Renal pelvis (tissue), 12 donors: ENCODE data around the gene KIF1B. TPM values are rescaled to one million over a fixed set of nuclear protein-coding genes. Genes with fewer than 3 reads are reported as not detected.
A peak's percentile ranks its signal among the peaks of the same experiment; 100 is the strongest.

Source experiments
- DNase-seq: peaks from one replicate; pipeline ENCODE4 v3.0.0-alpha.2; 2013
- long read RNA-seq, 16 experiments: transcript quantifications; one replicate each; lab custom pipeline, GENCODE V29; 2026
- polyA plus RNA-seq, 3 donors: library from polyadenylated mRNA; unstranded; fragments of 120-200 nt; gene quantifications; one replicate each; pipeline ENCODE4 v1.2.1, GENCODE V29; 2013; ENCODE audit not compliant: insufficient read length in 3 of 3

Gene KIF1B, protein sequence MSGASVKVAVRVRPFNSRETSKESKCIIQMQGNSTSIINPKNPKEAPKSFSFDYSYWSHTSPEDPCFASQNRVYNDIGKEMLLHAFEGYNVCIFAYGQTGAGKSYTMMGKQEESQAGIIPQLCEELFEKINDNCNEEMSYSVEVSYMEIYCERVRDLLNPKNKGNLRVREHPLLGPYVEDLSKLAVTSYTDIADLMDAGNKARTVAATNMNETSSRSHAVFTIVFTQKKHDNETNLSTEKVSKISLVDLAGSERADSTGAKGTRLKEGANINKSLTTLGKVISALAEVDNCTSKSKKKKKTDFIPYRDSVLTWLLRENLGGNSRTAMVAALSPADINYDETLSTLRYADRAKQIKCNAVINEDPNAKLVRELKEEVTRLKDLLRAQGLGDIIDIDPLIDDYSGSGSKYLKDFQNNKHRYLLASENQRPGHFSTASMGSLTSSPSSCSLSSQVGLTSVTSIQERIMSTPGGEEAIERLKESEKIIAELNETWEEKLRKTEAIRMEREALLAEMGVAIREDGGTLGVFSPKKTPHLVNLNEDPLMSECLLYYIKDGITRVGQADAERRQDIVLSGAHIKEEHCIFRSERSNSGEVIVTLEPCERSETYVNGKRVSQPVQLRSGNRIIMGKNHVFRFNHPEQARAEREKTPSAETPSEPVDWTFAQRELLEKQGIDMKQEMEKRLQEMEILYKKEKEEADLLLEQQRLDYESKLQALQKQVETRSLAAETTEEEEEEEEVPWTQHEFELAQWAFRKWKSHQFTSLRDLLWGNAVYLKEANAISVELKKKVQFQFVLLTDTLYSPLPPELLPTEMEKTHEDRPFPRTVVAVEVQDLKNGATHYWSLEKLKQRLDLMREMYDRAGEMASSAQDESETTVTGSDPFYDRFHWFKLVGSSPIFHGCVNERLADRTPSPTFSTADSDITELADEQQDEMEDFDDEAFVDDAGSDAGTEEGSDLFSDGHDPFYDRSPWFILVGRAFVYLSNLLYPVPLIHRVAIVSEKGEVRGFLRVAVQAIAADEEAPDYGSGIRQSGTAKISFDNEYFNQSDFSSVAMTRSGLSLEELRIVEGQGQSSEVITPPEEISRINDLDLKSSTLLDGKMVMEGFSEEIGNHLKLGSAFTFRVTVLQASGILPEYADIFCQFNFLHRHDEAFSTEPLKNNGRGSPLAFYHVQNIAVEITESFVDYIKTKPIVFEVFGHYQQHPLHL (N-terminal part only)
- 10 to 100 TPM; 39.8 to 53.0 (median 51.9) TPM for polyA plus RNA-seq
- long read RNA-seq, donor 1, full-length matches to known transcripts, result 2 of 2 reads
- long read RNA-seq, donor 1, partial matches to known transcripts, result 0 of 2 reads
- long read RNA-seq, donor 1, other reads (novel, unspliced or antisense), result 0 of 2 reads
- long read RNA-seq, donor 2, full-length matches to known transcripts, result 4 of 4 reads
- long read RNA-seq, donor 2, partial matches to known transcripts, result 0 of 4 reads
- long read RNA-seq, donor 2, other reads (novel, unspliced or antisense), result 0 of 4 reads
- long read RNA-seq, donor 3, result 0 reads
- long read RNA-seq, donor 4, full-length matches to known transcripts, result 1 of 1 reads
- long read RNA-seq, donor 4, partial matches to known transcripts, result 0 of 1 reads
- long read RNA-seq, donor 4, other reads (novel, unspliced or antisense), result 0 of 1 reads
- long read RNA-seq, donor 5, result 0 reads
- long read RNA-seq, donor 6, full-length matches to known transcripts, result 3 of 3 reads
- long read RNA-seq, donor 6, partial matches to known transcripts, result 0 of 3 reads
- long read RNA-seq, donor 6, other reads (novel, unspliced or antisense), result 0 of 3 reads
- long read RNA-seq, donor 7, full-length matches to known transcripts, result 1 of 1 reads
- long read RNA-seq, donor 7, partial matches to known transcripts, result 0 of 1 reads
- long read RNA-seq, donor 7, other reads (novel, unspliced or antisense), result 0 of 1 reads
- long read RNA-seq, donor 8, full-length matches to known transcripts, result 2 of 2 reads
- long read RNA-seq, donor 8, partial matches to known transcripts, result 0 of 2 reads
- long read RNA-seq, donor 8, other reads (novel, unspliced or antisense), result 0 of 2 reads
- long read RNA-seq, donor 9, result 0 reads
- long read RNA-seq, donor 10, partial matches to known transcripts, result 6 of 6 reads
- long read RNA-seq, donor 10, other reads (novel, unspliced or antisense), result 0 of 6 reads
- long read RNA-seq, donor 11, full-length matches to known transcripts, result 1 of 1 reads
- long read RNA-seq, donor 11, partial matches to known transcripts, result 0 of 1 reads
- long read RNA-seq, donor 11, other reads (novel, unspliced or antisense), result 0 of 1 reads
- long read RNA-seq, donor 12, full-length matches to known transcripts, result 4 of 4 reads
- long read RNA-seq, donor 12, partial matches to known transcripts, result 0 of 4 reads
- long read RNA-seq, donor 12, other reads (novel, unspliced or antisense), result 0 of 4 reads
- long read RNA-seq, donor 13, full-length matches to known transcripts, result 1 of 1 reads
- long read RNA-seq, donor 13, partial matches to known transcripts, result 0 of 1 reads
- long read RNA-seq, donor 13, other reads (novel, unspliced or antisense), result 0 of 1 reads
- long read RNA-seq, donor 14, result 0 reads
- long read RNA-seq, donor 15, full-length matches to known transcripts, result 1 of 1 reads
- long read RNA-seq, donor 15, partial matches to known transcripts, result 0 of 1 reads
- long read RNA-seq, donor 15, other reads (novel, unspliced or antisense), result 0 of 1 reads
- long read RNA-seq, donor 16, full-length matches to known transcripts, result 1 of 1 reads
- long read RNA-seq, donor 16, partial matches to known transcripts, result 0 of 1 reads
- long read RNA-seq, donor 16, other reads (novel, unspliced or antisense), result 0 of 1 reads

DNA sequence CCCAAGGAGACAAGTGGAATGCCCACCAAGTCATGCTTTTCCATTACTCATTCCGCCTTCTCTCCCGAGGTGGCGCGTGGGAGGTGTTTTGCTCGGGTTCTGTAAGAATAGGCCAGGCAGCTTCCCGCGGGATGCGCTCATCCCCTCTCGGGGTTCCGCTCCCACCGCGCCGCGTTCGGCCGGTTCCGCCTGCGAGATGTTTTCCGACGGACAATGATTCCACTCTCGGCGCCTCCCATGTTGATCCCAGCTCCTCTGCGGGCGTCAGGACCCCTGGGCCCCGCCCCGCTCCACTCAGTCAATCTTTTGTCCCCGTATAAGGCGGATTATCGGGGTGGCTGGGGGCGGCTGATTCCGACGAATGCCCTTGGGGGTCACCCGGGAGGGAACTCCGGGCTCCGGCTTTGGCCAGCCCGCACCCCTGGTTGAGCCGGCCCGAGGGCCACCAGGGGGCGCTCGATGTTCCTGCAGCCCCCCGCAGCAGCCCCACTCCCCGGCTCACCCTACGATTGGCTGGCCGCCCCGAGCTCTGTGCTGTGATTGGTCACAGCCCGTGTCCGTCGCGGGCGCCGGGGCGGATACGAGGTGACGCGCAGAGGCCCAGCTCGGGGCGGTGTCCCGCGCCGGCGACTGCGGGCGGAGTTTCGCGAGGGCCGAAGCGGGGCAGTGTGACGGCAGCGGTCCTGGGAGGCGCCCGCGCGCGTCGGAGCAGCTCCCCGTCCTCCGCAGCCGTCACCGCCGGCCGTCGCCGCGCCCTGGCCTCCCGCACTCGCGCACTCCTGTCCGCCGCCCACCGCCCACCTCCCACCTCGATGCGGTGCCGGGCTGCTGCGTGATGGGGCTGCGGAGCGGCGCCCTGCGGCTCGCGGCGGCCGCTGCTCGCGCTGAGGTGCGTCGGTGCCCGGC is at the start of gene KIF1B:
TSS of gene KIF1B (plus strand) at position 666 of the 906 bp plus-strand sequence. CDS start 21,759 bp downstream, outside the sequence.
- DNase-seq, result peak; percentile 98

DNA sequence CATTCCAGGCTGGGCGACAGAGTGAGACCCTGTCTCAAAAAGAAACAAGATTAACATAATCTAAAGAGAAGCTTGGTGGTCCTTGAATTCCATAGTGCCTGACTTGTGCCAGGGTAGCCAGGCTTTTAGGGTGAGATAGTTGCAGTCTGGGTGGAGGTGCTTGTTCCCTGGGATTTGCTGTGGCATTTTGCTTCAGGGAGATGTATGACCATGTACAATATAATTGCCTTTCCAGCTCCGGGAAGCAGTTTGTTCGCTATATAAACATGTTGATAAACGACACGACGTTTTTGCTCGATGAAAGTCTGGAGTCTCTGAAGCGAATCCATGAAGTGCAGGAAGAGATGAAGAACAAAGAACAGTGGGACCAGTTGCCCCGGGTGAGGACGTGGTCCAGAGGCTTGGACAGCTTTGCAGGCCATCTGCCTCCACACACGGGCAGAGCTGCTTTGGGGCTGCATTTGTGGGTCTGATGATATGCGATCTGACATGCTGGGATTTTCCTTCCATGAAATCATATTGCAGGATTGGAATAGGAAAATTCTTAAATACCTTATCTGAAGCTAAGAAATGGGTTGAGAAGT is 49.4 kb upstream of the KIF1B start:
- no peak for DNase-seq

DNA sequence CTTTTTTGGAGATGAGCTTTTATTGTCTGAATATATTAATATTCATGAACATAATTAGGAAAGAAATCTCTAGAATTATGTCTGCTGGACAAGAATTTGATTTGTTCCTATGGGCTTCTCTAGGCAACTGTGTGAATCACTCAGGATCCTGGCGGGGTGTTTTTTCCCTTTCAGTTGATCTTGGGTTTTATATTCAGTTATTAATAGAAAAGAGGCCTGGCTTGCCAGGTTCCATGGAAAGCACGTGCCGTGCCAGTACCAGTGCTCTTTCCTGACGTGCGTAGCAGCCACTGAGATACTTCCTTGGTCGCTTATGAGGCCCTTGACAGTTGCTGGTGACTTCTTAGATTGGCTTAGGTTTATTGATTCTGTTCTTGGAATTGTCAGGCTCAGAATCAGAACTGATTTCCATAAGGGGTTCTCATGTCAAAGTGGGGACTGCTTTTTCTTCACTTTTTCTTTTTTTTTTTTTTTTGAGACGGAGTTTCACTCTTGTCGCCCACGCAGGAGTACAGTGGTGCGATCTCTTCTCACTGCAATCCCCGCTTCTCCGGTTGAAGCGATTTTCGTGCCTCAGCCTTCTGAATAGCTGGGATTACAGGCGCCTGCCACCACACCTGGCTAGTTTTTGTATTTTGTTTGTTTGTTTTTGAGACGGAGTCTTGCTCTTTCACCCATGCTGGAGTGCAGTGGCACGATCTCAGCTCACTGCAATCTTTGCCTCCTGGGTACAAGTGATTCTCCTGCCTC is 48.7 kb upstream of the KIF1B start:
- no peak for DNase-seq

DNA sequence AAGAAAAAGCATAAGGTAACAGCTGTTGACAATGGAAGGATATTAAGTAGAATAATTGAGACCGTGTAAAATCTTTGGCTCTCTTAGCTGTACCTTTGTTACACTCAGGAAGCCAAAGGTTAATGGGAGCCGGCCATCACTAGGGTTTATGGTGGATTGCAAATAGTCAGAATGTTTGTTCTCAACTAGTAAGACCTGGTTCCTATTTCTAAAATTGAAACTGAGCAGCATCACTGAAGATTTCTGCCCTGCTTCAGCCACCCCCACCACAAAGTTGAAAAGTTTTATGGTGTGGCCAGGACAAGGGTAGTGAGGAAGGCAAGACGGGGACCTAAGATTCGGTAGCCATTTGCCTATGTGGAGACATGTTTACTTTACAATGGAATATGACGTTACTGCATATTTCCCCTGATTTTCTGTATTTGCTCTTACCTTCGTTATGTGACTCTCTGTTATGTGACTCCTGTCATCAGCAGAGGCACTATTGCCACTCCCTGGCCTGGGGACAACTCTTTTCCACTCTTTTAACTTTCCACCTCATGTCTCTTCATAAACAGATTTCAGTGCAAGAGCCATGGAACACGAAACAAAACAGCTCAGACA is 41.4 kb upstream of the KIF1B start:
- no peak for DNase-seq

DNA sequence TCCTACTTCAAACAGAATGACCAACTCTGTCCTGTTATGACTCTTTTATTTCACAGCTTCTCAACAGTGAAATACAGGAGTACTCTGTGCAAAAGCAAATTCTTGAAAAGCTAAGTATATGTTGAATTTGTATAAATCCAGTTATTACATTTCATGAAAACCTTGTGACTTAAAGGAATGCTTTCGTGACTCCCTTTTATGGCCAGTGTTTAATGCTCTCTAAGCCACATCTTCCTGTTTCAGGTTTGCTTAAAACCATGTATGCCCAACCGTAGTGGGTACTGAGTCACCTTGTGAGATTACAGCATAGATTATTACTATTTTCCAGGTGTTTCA is 40.2 kb upstream of the KIF1B start:
- no peak for DNase-seq

DNA sequence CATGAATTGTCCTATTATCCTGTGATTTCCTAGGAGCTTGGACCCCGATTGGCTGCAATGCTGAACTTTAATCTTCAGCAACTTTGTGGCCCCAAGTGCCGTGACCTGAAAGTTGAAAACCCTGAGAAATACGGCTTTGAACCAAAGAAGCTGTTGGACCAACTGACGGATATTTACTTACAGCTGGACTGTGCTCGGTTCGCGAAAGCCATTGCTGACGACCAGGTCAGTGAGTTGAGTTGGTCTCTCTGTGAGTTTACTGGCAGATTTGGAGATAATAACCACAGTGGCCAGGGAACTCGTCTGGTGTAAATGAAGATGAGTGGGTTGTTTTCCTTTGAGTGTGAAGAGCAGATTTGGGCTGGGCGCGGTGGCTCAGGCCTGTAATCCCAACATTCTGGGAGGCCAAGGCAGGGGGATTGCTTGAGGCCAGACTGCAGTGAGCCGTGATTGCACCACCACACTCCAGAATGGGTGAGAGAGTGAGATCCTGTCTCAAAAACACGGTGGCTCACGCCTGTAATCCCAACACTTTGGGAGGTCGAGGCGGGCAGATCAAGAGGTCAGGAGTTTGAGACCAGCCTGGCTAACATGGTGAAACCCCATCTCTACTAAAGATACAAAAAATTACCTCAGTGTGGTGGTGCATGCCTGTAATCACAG is 39.1 kb upstream of the KIF1B start:
- DNase-seq, result no peak

DNA sequence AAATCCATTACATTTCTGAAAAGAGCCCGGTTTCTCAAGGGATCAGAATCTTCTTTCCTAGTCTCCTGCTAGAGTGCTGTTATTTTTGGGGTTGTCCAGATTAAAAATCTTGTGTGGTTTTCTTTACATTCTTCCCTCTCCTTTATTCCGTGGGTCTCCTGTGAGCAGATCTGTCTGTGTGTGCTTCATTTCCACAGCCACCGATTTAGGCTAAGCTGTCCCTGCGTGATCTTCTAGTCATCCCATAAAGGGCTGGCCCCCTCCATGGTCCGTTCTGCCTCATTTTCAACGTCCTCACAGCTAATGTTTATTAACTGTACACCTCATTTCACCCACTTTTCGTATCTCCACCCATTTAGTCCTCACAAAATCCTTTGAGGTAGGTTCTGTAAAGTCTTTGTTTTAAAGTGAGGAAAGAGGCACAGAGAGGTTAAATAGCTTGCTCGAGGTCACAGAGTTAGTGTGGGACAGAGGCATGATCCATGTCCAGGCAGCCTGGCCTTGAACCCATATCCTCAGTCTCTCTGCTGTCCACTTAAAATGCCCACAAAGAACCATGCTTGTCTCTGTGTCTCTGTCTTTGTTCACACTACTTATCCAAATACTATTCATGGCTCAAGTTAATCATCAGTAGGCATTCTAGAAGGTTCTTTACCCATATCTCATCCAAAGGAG is 38.2 kb upstream of the KIF1B start:
- DNase-seq, result no peak

DNA sequence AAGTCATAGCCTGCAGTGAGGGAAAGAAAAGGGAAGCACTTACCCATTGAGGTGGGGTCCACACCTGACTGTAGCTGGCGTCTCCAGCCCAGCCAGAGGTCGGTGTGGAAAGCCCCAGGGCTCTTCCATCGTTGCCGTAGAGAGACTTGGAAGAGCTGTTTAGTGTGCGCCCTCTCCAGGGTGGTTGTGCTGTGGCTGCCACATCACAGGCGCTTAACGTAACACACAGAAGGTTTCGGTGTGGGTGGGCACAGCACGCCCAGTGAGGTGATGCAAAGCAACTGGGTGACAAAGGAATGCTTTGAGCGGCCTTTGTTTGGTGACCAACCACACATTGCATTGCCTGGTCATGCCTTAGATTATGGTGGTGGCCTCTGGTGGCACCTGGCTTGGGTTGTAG is 36.8 kb upstream of the KIF1B start:
- no peak for DNase-seq

DNA sequence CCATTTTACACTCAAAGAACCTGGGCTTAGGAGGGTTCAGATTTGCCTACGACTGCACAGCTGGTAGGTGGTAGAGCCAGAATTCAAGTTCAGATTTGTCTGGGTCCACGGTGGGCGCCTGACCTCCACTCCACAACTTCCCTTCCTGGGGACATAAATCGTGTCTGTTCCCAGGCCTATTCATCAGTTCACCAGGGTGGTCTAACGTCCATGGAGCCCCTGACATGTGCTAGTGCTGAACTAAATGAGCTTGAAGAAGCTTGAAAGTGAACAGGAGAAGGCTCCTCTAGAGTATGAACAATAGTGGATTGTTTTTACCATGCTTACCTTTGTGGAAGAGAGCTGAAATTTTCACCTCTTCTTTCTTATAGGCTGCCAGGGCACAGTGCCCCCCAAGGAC is 32.5 kb upstream of the KIF1B start:
- no peak for DNase-seq

DNA sequence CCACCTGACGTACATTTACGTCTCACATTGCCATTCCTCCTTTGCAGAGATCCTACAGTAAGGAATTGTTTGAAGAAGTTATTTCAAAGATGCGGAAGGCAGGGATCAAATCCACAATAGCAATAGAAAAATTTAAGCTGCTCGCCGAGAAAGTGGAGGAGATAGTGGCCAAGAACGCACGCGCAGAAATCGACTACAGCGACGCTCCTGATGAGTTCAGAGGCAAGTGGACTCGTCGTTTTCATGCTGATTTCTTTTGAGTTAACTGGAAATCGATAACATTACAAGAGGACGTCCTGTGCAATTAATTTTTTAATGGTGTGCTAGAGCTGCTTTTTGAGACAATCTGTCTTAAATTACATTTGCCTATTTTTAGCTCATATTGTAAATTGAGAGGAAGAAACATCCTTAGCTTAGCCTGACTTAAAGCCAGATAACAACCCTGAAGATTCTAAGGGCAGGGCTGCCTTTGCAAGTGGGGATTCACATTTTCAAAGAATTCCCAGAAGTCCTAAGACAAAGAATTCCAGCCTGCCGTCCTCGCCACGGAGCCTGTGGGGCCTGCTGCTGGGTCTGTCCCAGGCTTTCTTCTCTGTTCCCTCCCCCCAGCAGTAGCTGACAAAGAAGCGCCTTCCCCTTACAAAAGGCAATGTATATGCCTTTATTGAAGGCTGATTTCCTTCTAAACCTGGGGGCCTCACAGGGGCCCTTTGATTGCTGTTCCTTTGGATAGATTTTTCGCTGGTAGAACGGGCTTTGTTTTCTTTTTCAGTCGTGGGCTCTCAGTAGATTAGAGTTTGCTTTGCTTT is 31.6 kb upstream of the KIF1B start:
- DNase-seq, result no peak

DNA sequence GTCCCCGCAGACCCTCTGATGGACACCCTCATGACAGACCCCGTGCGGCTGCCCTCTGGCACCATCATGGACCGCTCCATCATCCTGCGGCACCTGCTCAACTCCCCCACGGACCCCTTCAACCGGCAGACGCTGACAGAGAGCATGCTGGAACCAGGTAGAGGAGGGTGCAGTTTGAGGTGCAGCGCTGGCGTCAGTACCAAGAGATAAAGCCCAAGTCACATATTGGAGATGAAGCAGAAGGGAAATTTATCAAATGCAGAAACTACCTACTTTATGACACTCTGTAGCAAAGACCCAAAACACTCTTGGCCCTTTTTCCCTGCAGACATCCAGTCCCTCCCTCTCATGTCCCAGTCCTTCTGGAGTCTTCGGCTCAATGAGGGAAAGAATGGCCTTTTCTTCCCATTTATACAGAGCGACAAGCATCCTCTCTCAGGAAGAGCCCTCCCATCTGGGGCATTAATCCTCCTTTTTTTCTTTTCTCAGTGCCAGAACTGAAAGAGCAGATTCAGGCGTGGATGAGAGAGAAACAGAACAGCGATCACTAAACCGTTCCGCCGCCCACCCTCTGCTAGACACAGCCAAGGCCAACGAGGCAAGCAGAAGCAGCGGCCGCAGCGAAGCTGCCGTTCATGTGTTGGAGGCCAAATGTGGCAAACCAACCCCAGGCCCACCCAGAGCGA is 30.8 kb upstream of the KIF1B start:
- DNase-seq, result no peak

DNA sequence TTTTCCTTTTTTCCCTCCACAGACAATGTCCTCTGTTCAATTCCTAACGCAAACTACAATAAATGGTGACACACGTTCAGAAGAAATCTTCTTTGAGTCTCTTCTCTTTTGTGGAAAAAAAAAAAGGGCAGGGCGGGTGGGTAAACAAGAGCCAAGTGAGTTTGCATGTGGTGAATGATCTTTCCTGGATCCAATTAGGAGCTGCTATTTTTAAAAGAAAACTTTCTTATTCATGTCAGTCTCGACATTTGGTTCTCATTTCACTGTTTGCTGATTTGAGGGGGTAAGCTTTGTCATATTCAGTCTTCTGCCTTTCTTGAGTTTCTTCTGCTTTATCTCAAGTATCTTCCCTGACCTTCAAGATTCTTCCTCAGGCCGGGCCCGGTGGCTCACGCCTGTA is 29.2 kb upstream of the KIF1B start:
- no peak for DNase-seq

DNA sequence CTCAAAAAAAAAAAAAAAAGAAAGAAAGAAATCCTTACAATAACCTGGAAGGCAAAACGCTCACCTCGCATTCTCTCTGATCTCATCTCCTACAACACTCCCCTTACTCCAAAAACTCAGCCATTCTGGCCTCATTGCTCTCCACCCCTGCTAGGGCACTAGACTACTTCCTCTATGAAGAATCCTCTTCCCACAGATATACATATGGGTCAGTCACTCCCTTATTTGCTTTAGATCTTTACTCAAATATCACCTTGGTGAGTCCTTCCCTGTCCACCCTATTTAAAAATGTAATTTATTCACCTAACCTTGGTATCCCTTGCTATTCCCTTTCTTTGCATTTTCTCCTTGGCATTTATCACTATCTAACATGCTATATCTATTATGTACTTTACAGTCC is 24.6 kb upstream of the KIF1B start:
- DNase-seq, result no peak
